Hematopoietic multipotent progenitor cell treated with erythropoietin and hydrocortisone succinate and interleukin-3 and kit ligand, for 6 days (in vitro differentiated cells): ENCODE data around the gene PGLYRP4.
A peak's percentile ranks its signal among the peaks of the same experiment; 100 is the strongest.
"Not testable (repeated sequence)": the region's sequence is repeated elsewhere in the genome, so short reads cannot be mapped to it uniquely, and the experiment has no call there.

Experiments
- DNase-seq: peaks from one replicate; pipeline ENCODE4 v3.0.0-alpha.2; 2015

Gene PGLYRP4

DNA sequence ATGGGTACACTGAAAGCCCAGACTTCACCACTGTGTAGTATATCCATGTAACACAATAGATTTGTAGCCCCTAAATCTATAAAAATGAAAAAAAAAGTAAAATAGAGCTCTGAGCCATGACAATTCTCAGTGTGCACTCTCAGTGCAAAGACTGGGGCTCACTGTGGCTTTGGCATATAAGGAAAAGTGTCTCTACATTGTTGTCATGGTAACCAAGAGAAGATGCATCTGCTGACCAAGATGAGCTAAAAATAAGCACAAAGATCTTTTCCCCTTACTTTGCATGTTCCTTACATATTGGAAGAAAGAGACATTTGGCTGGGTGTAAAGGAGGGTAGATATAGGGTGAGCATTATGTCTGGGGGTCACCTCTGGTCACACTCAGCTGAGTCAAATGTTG is 12.0 kb downstream of the PGLYRP4 start:
- no peak for DNase-seq

- no peak for DNase-seq
Measured at GRCh38 chr1:153333902-153334301, 14.7 kb downstream of the PGLYRP4 start.

DNA sequence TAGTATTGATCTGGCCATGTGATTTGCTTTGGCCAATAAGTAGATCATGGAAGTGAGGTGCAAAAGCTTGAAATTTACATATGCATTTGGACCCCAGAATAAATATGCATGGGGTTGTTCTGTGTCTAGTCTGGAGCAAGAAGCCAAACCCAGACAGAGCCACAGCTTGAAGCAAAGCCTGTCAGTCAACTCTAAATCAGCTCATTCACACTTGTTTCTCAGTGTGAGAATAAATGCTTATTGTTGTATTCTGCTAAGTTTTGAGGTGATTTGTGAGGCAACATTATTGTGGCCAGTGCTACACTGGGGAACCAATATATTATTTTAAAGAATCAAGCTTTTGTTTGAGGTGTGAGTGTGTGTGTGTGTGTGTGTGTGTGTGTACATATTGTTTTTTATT is 23.7 kb downstream of the PGLYRP4 start:
- DNase-seq: no peak

DNA sequence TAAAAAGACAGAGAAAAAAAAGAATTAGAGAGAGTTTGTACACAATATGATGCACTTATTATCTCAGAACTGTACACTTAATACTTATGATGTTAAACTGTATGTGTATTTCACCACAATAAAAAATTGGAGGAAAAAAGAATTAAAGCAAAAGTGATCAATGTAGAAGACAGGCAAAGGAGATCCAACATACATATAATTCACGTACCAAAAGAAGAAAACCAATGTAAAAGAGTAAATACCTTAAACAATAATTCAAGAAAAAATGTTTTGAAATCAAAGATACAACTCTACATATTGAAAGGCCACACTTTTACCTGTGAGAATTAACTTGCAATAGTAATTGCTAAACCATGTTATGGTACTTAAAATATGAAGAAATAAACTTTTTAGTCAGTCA is 26.1 kb downstream of the PGLYRP4 start:
- no peak for DNase-seq

DNA sequence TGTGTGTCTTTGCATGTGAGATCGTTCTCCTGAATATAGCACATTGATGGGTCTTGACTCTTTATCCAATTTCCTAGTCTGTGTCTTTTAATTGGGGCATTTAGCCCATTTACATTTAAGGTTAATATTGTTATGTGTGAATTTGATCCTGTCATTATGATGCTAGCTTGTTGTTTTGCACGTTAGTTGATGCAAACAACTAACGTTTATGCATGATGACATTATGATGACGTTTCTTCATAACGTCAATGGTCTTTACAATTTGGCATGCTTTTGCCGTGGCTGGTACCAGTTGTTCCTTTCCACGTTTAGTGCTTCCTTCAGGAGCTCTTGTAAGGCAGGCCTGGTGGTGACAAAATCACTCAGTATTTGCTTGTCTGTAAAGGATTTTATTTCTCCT is 30.5 kb downstream of the PGLYRP4 start:
- DNase-seq: not testable (repeated sequence)

DNA sequence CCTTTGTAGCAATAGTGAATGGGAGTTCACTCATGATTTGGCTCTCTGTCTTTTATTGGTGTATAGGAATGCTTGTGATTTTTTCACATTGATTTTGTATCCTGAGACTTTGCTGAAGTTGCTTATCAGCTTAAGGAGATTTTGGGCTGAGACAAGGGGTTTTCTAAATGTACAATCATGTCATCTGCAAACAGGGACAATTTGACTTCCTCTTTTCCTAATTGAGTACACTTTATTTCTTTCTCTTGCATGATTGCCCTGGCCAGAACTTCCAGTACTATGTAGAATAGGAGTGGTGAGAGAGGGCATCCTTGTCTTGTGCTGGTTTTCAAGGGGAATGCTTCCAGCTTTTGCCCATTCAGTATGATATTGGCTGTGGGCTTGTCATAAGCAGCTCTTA is 32.6 kb downstream of the PGLYRP4 start:
- DNase-seq: not testable (repeated sequence)

DNA sequence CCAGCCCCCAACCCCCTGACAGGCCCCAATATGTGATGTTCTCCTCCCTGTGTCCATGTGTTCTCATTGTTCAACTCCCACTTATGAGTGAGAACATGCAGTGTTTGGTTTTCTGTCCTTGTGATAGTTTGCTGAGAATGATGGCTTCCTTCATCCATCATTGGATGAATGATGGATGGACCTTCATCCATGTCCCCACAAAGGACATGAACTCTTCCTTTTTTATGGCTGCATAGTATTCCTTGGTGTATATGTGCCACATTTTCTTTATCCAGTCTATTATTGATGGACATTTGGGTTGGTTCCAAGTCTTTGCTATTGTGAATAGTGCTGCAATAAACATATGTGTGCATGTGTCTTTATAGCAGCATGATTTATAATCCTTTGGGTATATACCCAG is 34.3 kb downstream of the PGLYRP4 start:
- not testable (repeated sequence) for DNase-seq

DNA sequence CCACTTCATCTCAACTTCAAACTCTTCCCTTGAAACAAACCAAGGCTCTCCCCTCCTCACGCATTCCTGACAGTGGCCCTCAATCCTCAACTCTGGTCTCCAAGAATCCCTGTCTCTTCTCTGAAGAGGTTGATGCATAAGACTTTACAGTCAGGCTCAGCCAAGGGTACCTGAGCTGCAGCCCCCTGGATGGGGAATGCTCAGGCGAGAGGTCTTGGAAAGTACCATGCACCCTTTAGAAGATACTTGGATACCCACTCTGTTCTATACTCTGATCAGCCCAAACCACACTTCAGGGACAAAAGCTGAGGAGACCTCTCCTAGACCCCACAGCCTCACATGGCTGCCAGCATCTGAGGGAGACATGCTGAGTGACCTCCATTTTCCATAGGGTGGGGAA is 35.4 kb downstream of the PGLYRP4 start:
- no peak for DNase-seq

DNA sequence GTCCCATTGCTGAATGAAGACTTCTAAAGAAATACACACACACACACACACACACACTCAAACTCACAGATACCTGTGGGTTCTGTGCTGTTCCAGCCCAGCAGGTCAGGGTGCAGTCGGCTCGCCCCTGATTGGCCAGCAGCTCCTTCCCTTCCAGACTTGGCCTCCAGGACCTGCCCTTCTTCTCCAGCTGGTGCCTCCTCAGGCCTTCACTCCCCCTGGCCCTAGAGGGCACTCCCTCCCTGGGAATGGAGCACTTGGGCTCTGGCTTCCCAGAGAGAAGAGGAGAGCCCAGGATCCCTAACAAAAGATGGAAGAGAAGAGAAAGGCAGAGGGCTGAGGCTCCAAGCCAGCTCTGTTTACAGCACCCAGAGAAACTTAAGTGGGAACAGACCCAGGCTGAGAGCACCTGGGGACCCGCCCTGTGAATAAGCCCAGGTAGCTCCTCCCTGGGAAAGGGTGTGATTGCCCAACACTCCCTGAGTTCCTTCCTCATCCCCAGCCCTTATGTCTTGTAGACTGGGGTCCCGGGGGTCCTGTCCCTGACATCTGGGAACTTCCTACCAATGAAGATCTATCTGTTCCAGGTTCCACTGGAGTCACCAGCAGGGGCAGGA is 36.0 kb downstream of the PGLYRP4 start, which contains the start of gene PGLYRP3:
Gene PGLYRP3, minus strand, starts transcription at position 383 of the 617 bp plus-strand sequence. CDS start 2,287 bp downstream, outside the sequence.
- peak; percentile 9 for DNase-seq

DNA sequence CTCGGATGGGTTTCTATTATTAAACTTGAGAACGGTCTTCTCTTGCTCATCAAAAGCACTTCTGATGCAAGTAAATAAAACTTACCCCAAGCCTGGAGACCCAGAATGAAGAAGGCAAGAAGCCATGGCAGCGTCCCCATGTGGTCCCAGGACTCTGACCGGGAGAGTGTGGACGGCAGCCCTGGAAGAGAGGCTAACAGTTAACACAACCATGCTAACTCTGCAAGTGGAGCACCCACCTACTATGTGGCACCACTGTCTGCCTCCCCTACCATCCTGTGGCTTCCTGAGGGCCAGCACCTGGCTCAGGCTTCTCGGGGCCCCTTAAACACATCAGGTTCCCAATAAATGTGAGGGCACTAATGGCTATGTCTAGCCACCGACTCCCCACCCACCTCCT is 38.1 kb downstream of the PGLYRP4 start:
- DNase-seq: no peak

DNA sequence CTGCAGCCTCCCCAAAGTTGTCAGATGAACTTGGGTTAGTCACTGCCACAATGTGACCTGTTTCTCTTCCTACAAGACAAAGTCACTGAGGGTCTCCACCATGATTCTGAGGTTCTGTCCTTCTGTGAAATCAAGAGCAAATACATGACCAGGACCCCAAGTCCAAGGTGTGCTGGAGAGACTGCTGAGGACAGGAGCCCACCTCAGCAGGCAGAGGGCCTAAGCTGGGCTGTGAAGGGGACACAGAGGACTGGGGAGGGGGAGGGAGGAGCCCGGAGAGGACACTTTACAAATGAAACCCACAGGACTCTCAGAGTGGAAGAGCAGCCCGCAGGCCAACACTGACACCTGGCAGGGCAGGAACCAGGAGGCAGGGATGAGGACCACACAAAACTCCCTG is 39.2 kb downstream of the PGLYRP4 start:
- no peak for DNase-seq

- no peak for DNase-seq
Measured at GRCh38 chr1:153308540-153308939, 40.1 kb downstream of the PGLYRP4 start.

DNA sequence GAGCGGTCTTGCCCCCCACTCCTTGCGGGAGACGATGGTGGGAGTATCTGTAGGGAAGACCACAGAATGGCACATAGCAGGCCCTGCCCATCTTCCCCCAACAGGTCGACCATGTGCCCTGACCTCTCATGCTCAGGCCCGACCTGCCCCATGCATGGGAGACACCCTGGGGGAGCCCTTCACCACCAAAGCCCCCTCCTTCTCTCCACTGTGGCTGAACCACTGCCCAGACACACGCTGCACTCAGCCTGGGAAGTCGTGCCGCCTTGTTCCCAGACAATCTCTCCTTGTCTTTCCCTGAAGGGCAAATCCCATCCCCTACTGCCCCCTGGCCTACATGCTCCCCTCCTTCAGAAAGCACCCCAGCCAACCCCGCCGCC is 41.4 kb downstream of the PGLYRP4 start:
- DNase-seq: no peak

DNA sequence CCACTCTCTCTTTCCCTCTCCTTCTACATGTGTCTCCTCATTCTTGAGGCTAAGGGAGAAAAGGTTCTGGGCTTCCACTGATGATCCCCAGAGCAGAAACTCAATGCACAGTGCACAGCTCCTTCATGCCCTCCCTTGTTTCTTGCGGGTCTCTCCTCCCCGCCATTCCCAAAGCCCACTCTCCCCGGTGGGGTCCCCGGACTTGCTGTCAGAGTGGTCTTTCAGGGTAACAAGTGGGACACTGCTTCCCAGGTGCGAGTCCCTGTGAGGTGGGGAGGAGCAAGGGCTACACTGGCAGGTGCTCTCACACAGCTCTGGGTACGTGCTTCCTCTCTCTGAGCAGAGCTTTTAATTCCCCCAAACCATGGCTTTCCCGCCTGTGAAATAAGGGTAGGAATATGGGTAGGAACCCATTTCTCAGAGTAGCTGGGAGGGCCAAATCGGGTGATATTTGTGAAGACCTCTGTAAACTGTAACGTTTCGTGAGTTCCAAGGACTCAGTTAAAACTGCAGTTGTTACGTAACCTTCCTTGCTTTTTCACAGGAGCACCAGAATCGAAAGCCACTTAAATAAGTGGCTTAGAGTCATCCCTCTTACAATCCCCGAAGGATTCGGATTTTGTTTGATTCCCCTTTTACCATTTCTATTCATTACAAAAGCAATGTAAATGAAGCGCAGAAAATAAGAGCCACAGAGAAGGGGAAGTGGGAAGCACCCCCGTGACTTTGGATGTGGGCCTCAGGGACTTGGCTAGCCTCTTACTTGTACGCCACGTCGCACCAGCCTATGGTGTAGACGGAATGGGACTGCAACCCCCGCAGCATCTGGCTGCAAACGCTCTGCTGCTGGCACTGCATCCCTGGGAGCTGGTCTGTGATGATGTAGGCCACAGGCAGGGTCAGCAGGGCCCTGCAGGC is 42.1 kb downstream of the PGLYRP4 start:
- no peak for DNase-seq

DNA sequence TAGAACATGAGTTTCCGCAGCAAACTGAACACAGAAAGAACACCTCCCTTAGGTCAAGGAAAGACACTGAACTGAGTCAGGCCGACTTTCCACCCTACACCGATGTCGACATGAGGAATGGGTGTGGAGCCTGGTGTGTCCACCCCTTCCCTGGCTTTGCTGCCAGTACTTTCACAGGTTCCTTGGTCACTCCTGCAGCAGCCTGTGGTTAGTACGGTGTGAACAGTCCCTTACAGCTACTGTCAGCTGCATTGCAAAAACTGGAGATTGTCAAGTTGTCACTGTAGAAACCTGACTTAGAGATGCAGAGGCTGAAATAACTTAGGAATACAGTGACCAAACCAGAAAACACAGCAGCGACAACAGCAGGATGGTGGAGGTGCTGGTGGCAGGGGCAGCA is 43.0 kb downstream of the PGLYRP4 start:
- no peak for DNase-seq

- DNase-seq: no peak
Measured at GRCh38 chr1:153302308-153302707, 46.3 kb downstream of the PGLYRP4 start.

DNA sequence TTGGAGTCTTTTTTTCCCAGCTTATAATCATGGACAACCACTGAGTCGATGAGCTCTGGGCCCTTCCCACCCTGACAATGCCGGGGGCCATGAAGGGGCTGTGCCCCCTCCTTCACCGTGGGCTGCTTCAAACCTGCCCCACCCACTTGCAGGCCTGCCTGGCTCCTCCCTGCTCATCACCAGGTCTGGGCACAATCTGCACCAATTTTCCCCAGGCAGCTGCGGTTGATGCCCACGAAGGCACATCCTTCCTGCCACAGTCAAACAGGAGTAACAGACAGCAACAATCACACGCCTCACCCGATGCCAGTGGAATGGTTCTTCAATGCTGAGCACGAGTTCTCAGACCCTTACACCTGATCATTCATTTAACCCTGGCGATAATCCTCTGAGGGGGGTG is 54.8 kb downstream of the PGLYRP4 start:
- DNase-seq: peak; percentile 11

DNA sequence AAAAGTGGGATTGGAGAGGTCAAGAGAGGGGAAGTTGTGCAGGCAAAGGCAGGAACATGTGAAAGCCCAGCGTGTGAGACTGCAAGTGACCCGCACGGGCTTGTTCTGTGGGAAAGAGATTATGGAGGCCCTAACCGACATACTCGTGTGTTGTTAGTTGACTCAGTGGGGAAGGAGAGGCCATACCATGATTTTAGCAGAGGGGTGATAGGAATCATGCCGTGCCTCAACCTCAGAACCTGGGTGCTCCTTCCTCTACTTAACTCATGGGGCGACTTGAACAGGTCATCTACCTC is 55.2 kb downstream of the PGLYRP4 start:
- DNase-seq: no peak

GRCh38 chr1:153292740-153293479 is 55.7 kb downstream of the PGLYRP4 start:
- peak; percentile 33 for DNase-seq

DNA sequence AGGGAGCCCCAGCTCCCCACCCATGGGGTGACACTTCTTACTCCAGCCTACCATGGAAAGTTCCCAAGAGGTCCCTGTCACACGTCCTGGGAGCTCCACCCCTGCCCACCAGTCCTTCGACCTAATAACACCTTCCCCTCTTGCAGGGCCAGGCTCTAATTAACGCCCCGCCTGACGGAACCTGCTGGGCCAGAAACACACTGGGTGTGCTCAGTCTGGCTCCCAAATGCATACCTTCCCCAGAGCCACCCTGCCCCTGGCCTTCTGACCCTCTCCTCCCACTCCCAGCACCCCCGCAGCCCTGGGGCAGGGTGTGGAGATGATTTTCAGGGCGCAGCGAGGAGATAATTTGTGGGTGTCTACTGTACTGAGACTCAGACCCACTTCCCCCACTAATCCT is 56.5 kb downstream of the PGLYRP4 start:
- DNase-seq: no peak

DNA sequence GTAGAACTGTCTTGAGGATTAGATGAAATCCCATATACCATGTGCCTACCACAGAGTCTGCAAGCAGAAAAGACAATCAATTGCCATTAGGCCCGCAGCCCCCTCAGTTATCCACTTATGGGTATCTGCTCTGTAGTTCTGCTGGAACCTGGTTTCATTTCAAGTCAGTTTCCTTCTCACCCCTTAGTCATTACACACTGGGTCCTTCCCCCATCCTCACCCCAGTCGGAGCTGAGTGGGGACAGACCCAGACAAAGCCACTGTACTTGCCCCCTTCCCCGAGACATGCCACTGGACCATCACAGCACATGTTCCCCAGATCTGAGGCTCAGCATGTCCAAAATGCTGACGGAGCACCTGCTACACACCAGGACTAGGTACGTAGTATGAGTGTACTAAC is 57.1 kb downstream of the PGLYRP4 start:
- DNase-seq: no peak

DNA sequence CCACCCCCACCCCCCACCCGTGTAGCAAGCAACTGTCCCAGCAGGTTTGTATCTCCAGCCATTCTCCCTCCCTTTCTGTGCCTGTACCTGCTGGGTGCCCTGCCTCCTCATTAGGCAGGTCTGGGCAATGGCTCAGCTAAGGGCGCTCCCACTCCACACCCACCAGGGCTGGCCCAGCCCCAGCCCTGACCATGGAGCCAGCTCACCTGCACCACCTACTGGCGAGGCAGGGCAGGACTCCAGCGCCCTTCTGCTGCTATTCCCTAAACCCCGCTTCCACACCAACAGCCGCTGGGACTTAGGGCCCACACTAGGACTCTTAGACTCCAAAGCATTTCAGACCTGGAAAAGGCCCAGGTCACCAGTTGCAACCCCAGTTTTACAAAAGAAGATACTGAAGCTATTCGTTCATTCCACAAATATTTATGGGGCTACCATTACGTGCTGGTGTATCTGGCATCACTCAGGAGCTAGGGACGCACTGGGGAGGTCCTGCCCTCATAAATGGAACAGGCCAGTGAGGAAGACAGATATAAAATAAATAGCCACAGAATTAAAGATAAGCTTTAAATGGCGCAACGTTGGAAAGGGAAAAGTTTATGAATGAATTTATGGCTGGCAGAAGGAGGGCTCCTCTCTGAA is 59.9 kb downstream of the PGLYRP4 start:
- DNase-seq: peak; percentile 69
